ENCODE data around the gene KMT2A.

Gene KMT2A

DNA sequence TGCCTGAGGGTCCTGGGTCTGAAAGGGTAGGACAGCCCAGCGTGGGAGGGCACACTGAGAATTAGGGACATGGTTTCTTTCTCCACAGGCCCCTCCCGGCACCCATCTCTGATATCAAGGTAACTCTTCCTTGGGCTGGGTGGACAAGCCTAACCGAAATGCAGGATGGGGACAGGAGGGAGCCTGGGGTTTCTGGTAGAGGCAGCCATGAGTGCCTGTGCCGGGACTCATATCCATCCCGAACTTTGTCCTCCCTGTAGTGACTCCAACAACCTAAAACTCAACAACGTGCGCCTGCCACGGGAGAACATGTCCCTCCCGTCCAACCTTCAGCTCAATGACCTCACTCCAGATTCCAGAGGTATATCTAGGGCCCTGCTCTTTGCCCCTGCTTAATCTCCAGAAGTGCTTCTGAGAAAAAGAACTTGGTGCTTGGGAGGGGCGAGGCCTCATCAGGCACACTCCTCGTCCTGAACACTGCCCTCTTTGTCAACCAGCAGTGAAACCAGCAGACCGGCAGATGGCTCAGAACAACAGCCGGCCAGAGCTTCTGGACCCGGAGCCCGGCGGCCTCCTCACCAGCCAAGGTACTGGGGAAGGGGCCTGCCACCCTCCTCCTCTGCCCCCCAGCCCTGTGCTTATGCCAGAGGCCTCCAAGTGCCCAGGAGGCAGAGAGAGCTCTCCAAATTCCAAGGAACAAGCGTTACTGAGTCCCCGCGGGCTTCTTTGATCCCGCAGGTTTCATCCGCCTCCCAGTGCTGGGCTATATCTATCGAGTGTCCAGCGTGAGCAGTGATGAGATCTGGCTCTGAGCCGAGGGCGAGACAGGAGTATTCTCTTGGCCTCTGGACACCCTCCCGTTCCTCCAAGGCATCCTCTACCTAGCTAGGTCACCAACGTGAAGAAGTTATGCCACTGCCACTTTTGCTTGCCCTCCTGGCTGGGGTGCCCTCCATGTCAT, 97.8 kb downstream of the KMT2A start:
- Histone ChIP-seq H3K36me3 (ENCODE audit: control insufficient read depth, insufficient read depth, low read length) (peaks cover 2% of the 10 kb centered on the region), H3K4me1 (ENCODE audit: control insufficient read depth, insufficient read depth, low read length, poor library complexity, severe bottlenecking) (no peaks in the 10 kb centered on the region), H3K4me3 (ENCODE audit: extremely low read depth, insufficient read depth, low read length, poor library complexity, severe bottlenecking) (no peak overlapping the region), H3K27ac (ENCODE audit: low read depth, low read length, severe bottlenecking) (no peak overlapping the region), H3K9me3 (ENCODE audit: control insufficient read depth, low read length) (no peaks in the 10 kb centered on the region)
- WGBS, 2 experiments (ENCODE audit: insufficient coverage in 2 of 2), result 86 to 88% methylated on average over 22 to 26 of the region's 27 CpGs

- Histone ChIP-seq H3K4me3 (ENCODE audit: extremely low read depth, insufficient read depth, low read length, poor library complexity, severe bottlenecking) (no peak overlapping the region), H3K4me1 (ENCODE audit: control insufficient read depth, insufficient read depth, low read length, poor library complexity, severe bottlenecking) (no peaks in the 10 kb centered on the region), H3K27ac (ENCODE audit: low read depth, low read length, severe bottlenecking) (no peak overlapping the region), H3K9me3 (ENCODE audit: control insufficient read depth, low read length) (no peaks in the 10 kb centered on the region), H3K36me3 (ENCODE audit: control insufficient read depth, insufficient read depth, low read length) (peaks cover 2% of the 10 kb centered on the region)
- WGBS, 2 experiments (ENCODE audit: insufficient coverage in 2 of 2), result 81 to 89% methylated on average over 4 to 8 of the region's 9 CpGs
Measured at GRCh38 chr11:118535261-118535660, 99.0 kb downstream of the KMT2A start.

- WGBS, 2 experiments (ENCODE audit: insufficient coverage in 2 of 2), result 96 to 100% methylated on average over 2 to 3 of the region's 5 CpGs
- Histone ChIP-seq H3K4me3 (ENCODE audit: extremely low read depth, insufficient read depth, low read length, poor library complexity, severe bottlenecking) (no peak overlapping the region), H3K27ac (ENCODE audit: low read depth, low read length, severe bottlenecking) (no peak overlapping the region), H3K9me3 (ENCODE audit: control insufficient read depth, low read length) (no peaks in the 10 kb centered on the region), H3K36me3 (ENCODE audit: control insufficient read depth, insufficient read depth, low read length) (peaks cover 4% of the 10 kb centered on the region), H3K4me1 (ENCODE audit: control insufficient read depth, insufficient read depth, low read length, poor library complexity, severe bottlenecking) (no peaks in the 10 kb centered on the region)
Measured at GRCh38 chr11:118536726-118537125, 100.4 kb downstream of the KMT2A start.

GRCh38 chr11:118537409-118537980, 101.2 kb downstream of the KMT2A start:
- peaks cover 12% of the 10 kb centered on the region for H3K36me3 ChIP-seq (ENCODE audit: control insufficient read depth, insufficient read depth, low read length)
- H3K27ac ChIP-seq (ENCODE audit: low read depth, low read length, severe bottlenecking), result no peak overlapping the region
- no peak overlapping the region for H3K4me3 ChIP-seq (ENCODE audit: extremely low read depth, insufficient read depth, low read length, poor library complexity, severe bottlenecking)
- H3K4me1 ChIP-seq (ENCODE audit: control insufficient read depth, insufficient read depth, low read length, poor library complexity, severe bottlenecking), result no peaks in the 10 kb centered on the region
- no peaks in the 10 kb centered on the region for H3K9me3 ChIP-seq (ENCODE audit: control insufficient read depth, low read length)
- 88 to 89% methylated on average over 5 of the region's 6 CpGs for WGBS, 2 experiments (ENCODE audit: insufficient coverage in 2 of 2)

DNA sequence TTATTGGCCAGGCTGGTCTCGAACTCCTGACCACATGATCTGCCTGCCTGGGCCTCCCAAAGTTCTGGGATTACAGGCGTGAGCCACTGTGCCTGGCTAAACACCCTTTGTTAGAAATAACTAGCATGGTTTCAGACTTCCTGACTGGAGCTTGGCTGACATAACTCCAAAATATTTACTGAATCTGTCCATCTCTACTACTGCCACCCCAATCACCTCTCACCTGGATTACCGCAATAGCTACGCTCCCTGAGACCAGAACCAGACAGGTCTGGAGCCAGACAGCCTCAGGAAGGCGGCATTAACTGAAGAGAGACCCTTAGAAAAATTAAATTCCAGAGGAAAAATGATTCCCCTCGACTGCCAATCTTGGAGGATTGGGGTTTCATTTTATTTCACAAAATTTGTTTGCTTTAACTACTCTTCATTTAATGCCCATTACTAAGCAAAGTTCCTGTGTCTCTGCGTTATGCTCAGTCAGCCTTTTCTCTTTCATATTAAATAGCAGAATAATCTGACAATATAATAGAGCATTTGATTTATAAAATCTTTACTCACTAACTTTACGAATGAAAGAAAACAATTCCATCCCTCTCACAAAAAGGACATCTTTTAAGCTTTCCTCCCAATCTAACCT, 107.8 kb downstream of the KMT2A start:
- no peaks in the 10 kb centered on the region for H3K4me1 ChIP-seq (ENCODE audit: control insufficient read depth, insufficient read depth, low read length, poor library complexity, severe bottlenecking)
- 94 to 98% methylated on average over 5 to 6 of the region's 8 CpGs for WGBS, 2 experiments (ENCODE audit: insufficient coverage in 2 of 2)
- H3K36me3 ChIP-seq (ENCODE audit: control insufficient read depth, insufficient read depth, low read length), result peaks cover 23% of the 10 kb centered on the region
- H3K9me3 ChIP-seq (ENCODE audit: control insufficient read depth, low read length), result no peaks in the 10 kb centered on the region
- no peak overlapping the region for H3K4me3 ChIP-seq (ENCODE audit: extremely low read depth, insufficient read depth, low read length, poor library complexity, severe bottlenecking)
- no peak overlapping the region for H3K27ac ChIP-seq (ENCODE audit: low read depth, low read length, severe bottlenecking)

GRCh38 chr11:118544647-118545010, 108.3 kb downstream of the KMT2A start:
- H3K4me1 ChIP-seq (ENCODE audit: control insufficient read depth, insufficient read depth, low read length, poor library complexity, severe bottlenecking), result no peaks in the 10 kb centered on the region
- no peak overlapping the region for H3K4me3 ChIP-seq (ENCODE audit: extremely low read depth, insufficient read depth, low read length, poor library complexity, severe bottlenecking)
- peaks cover 23% of the 10 kb centered on the region for H3K36me3 ChIP-seq (ENCODE audit: control insufficient read depth, insufficient read depth, low read length)
- 94 to 100% methylated on average over 2 of the region's 3 CpGs for WGBS, 2 experiments (ENCODE audit: insufficient coverage in 2 of 2)
- no peak overlapping the region for H3K27ac ChIP-seq (ENCODE audit: low read depth, low read length, severe bottlenecking)
- no peaks in the 10 kb centered on the region for H3K9me3 ChIP-seq (ENCODE audit: control insufficient read depth, low read length)

DNA sequence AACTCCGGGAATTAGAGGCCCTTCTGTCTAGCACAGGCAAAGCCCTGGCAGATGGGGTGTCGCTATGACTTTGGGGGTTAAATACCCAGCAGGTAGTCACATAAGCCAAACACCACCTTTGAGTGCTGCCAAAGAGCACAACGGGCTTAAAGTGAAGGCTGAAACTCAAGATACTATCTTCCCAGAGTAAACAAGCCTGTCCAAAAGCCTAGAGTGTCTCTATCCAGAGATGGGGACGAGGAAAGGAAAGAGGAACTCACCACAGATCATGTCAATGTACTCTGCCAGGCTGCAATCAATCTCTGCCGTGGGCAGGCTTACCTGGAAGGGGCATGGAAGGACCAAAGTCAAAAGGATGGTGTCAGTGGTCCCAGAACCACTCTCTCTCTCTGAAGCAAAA, 109.2 kb downstream of the KMT2A start:
- Histone ChIP-seq H3K27ac (ENCODE audit: low read depth, low read length, severe bottlenecking) (no peak overlapping the region), H3K36me3 (ENCODE audit: control insufficient read depth, insufficient read depth, low read length) (peaks cover 23% of the 10 kb centered on the region), H3K4me1 (ENCODE audit: control insufficient read depth, insufficient read depth, low read length, poor library complexity, severe bottlenecking) (no peaks in the 10 kb centered on the region), H3K9me3 (ENCODE audit: control insufficient read depth, low read length) (no peaks in the 10 kb centered on the region), H3K4me3 (ENCODE audit: extremely low read depth, insufficient read depth, low read length, poor library complexity, severe bottlenecking) (no peak overlapping the region)
- 95 to 100% methylated on average over 3 to 5 of the region's 5 CpGs for WGBS, 2 experiments (ENCODE audit: insufficient coverage in 2 of 2)

GRCh38 chr11:118547132-118547531, 110.8 kb downstream of the KMT2A start:
- Histone ChIP-seq H3K4me1 (ENCODE audit: control insufficient read depth, insufficient read depth, low read length, poor library complexity, severe bottlenecking) (no peaks in the 10 kb centered on the region), H3K9me3 (ENCODE audit: control insufficient read depth, low read length) (no peaks in the 10 kb centered on the region), H3K27ac (ENCODE audit: low read depth, low read length, severe bottlenecking) (no peak overlapping the region), H3K4me3 (ENCODE audit: extremely low read depth, insufficient read depth, low read length, poor library complexity, severe bottlenecking) (no peak overlapping the region), H3K36me3 (ENCODE audit: control insufficient read depth, insufficient read depth, low read length) (peaks cover 25% of the 10 kb centered on the region)
- WGBS, 2 experiments (ENCODE audit: insufficient coverage in 2 of 2), result 90 to 100% methylated on average over 2 of the region's 2 CpGs

- no peak overlapping the region for H3K27ac ChIP-seq (ENCODE audit: low read depth, low read length, severe bottlenecking)
- WGBS, 2 experiments (ENCODE audit: insufficient coverage in 2 of 2), result 87 to 95% methylated on average over 4 of the region's 4 CpGs
- H3K36me3 ChIP-seq (ENCODE audit: control insufficient read depth, insufficient read depth, low read length), result peaks cover 37% of the 10 kb centered on the region
- H3K4me3 ChIP-seq (ENCODE audit: extremely low read depth, insufficient read depth, low read length, poor library complexity, severe bottlenecking), result no peak overlapping the region
- no peaks in the 10 kb centered on the region for H3K9me3 ChIP-seq (ENCODE audit: control insufficient read depth, low read length)
- no peaks in the 10 kb centered on the region for H3K4me1 ChIP-seq (ENCODE audit: control insufficient read depth, insufficient read depth, low read length, poor library complexity, severe bottlenecking)
Measured at GRCh38 chr11:118552341-118552740, 116.0 kb downstream of the KMT2A start.

GRCh38 chr11:118560806-118561205, 124.5 kb downstream of the KMT2A start:
- Histone ChIP-seq H3K9me3 (ENCODE audit: control insufficient read depth, low read length) (no peaks in the 10 kb centered on the region), H3K27ac (ENCODE audit: low read depth, low read length, severe bottlenecking) (no peak overlapping the region), H3K4me3 (ENCODE audit: extremely low read depth, insufficient read depth, low read length, poor library complexity, severe bottlenecking) (no peak overlapping the region), H3K36me3 (ENCODE audit: control insufficient read depth, insufficient read depth, low read length) (peaks cover 25% of the 10 kb centered on the region), H3K4me1 (ENCODE audit: control insufficient read depth, insufficient read depth, low read length, poor library complexity, severe bottlenecking) (no peaks in the 10 kb centered on the region)
- WGBS, 2 experiments (ENCODE audit: insufficient coverage in 2 of 2), result 98 to 100% methylated on average over 2 to 3 of the region's 4 CpGs
